Keratinocyte (primary cell): ENCODE results near the gene WARS2. TPM values are rescaled to one million over a fixed set of nuclear protein-coding genes. Genes with fewer than 3 reads are reported as not detected.
A peak's percentile ranks its signal among the peaks of the same experiment; 100 is the strongest.

ENCODE experiments used
- DNase-seq: peaks from one replicate; pipeline ENCODE4 v3.0.0-alpha.2; 2011; ENCODE audit warnings: low read depth, missing footprints, low spot score
- FAIRE-seq: peaks from 2 replicates; lab custom pipeline; 2011; peaks lifted over from hg19 to GRCh38; lab: Jason Lieb, UNC
- H2AFZ ChIP-seq: 2 replicates; pipeline ENCODE4 v1.6.0; 2012; ENCODE audit warnings: low read length, control low read depth, inconsistent platforms; ENCODE audit not compliant: control insufficient read depth
- H3K27ac ChIP-seq: 2 replicates; pipeline ENCODE4 v1.5.1; 2011; ENCODE audit warnings: low read length; ENCODE audit not compliant: control insufficient read depth, insufficient read depth
- H3K27me3 ChIP-seq: 3 replicates; pipeline ENCODE4 v1.6.0; 2011; ENCODE audit warnings: low read length; ENCODE audit not compliant: control insufficient read depth, insufficient read depth; ENCODE audit errors: extremely low read depth
- H3K36me3 ChIP-seq, 2 experiments: 2 replicates in 1 of 2; 3 replicates in 1 of 2; pipeline ENCODE4 v1.5.1; 2011; ENCODE audit warnings: low read length in 2 of 2, mild to moderate bottlenecking in 1 of 2; ENCODE audit not compliant: control insufficient read depth in 2 of 2, insufficient read depth in 2 of 2; ENCODE audit errors: extremely low read depth in 1 of 2
- H3K4me1 ChIP-seq: 3 replicates; pipeline ENCODE4 v1.5.1; 2011; ENCODE audit warnings: low read length; ENCODE audit not compliant: control insufficient read depth, insufficient read depth; ENCODE audit errors: extremely low read depth
- H3K4me2 ChIP-seq: 3 replicates; pipeline ENCODE4 v1.6.0; 2011; ENCODE audit warnings: low read depth, low read length; ENCODE audit not compliant: control insufficient read depth, insufficient read depth; ENCODE audit errors: extremely low read depth
- H3K4me3 ChIP-seq, 3 experiments: fragments of 200-600 bp in 1 of 3; sonication (generic) in 1 of 3; 2 replicates in 2 of 3; 3 replicates in 1 of 3; pipeline ENCODE4 v1.5.1; 2011 to 2016; ENCODE audit warnings: low read length in 3 of 3, mild to moderate bottlenecking in 3 of 3, control low read depth in 2 of 3, inconsistent platforms in 1 of 3, low read depth in 1 of 3, mixed read lengths in 1 of 3, mixed run types in 1 of 3, moderate library complexity in 1 of 3; ENCODE audit not compliant: control insufficient read depth in 2 of 3, insufficient read depth in 2 of 3; ENCODE audit errors: extremely low read depth in 1 of 3
- H3K79me2 ChIP-seq: 2 replicates; pipeline ENCODE4 v1.6.0; 2012; ENCODE audit warnings: low read length; ENCODE audit not compliant: control insufficient read depth, insufficient read depth
- H3K9ac ChIP-seq: 3 replicates; pipeline ENCODE4 v1.6.0; 2011; ENCODE audit warnings: low read length; ENCODE audit not compliant: control insufficient read depth, insufficient read depth; ENCODE audit errors: extremely low read depth
- H3K9me1 ChIP-seq: 3 replicates; pipeline ENCODE4 v1.6.0; 2011; ENCODE audit warnings: low read length; ENCODE audit not compliant: control insufficient read depth, insufficient read depth; ENCODE audit errors: extremely low read depth
- H3K9me3 ChIP-seq: 2 replicates; pipeline ENCODE4 v1.5.1; 2012; ENCODE audit warnings: low read depth, low read length; ENCODE audit not compliant: control insufficient read depth
- H4K20me1 ChIP-seq: 3 replicates; pipeline ENCODE4 v1.6.0; 2011; ENCODE audit warnings: low read length; ENCODE audit not compliant: control insufficient read depth, insufficient read depth; ENCODE audit errors: extremely low read depth
- EZH2 ChIP-seq: IDR thresholded peaks from one replicate; pipeline ENCODE4 v1.6.1; 2012; ENCODE audit warnings: inconsistent platforms, mild to moderate bottlenecking, low read length, moderate library complexity
- dilution Hi-C: fragments of 300-500 bp; cut with MboI; formaldehyde crosslinking; loops from one replicate; pipeline ENCODE4 v1.7.0; 2020; ENCODE audit warnings: low sequenced_read_pairs; ENCODE audit not compliant: extremely low pct_ligation_motif_present
- polyA plus RNA-seq, 5 experiments: library from polyadenylated mRNA; depleted of rRNA in 3 of 5; stranded (reverse) in 3 of 5; stranded (forward) in 1 of 5; unstranded in 1 of 5; fragments of >200 nt; gene quantifications; 1 replicate in 1 of 5; 2 replicates in 3 of 5; 3 replicates in 1 of 5; pipeline versions ENCODE4 v1.2.1 to v1.2.3, GENCODE V29; 2011 to 2012; ENCODE audit warnings: missing spikeins in 2 of 5, low read depth in 1 of 5, low replicate concordance in 1 of 5
- TF ChIP-seq, protein P1 (sequence below), 3 experiments: IDR thresholded peaks in 1 of 3; conservative IDR thresholded peaks in 1 of 3; optimal IDR thresholded peaks in 1 of 3; 2 replicates in 2 of 3; 3 replicates in 1 of 3; pipeline versions ENCODE3 to v1.5.1; 2011; ENCODE audit warnings: low read length in 3 of 3, mild to moderate bottlenecking in 3 of 3, moderate library complexity in 2 of 3, control low read depth in 1 of 3, inconsistent platforms in 1 of 3; ENCODE audit not compliant: insufficient read depth in 2 of 3; ENCODE audit errors: extremely low read depth in 1 of 3

WARS2 gene
- polyA plus RNA-seq, 1 donor (not counting 4 experiments of a cell fraction or from before 2014, with no cell fraction given) = 10.3 TPM

DNA sequence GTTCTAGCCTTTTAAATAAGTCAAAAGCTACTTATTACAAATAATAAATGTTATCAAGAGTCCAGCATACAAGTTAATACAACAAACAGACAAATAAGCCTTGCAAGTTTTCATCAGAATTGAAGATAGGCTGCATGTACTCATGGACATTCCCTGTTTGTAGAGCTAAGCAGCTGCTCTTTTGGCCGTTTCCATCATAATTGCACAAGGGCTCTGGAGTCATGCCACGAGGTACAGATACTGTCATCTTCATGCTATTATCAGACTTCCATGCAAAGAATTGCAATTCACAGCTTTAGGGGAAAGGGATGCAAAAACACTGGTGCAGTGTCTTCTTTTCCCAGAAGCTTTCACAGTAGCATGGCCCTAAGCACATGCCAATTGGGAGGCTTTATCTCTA is 99.5 kb downstream of the WARS2 start:
- Histone ChIP-seq H4K20me1 (no peaks in the 10 kb centered on the region), H3K4me3 (no peak overlapping the region), H3K79me2 (no peaks in the 10 kb centered on the region), H3K27ac (no peak overlapping the region), H3K9ac (no peak overlapping the region), H3K4me2 (no peak overlapping the region), H3K9me3 (no peaks in the 10 kb centered on the region), H3K36me3 (no peaks in the 10 kb centered on the region), H2AFZ (no peak overlapping the region), H3K9me1 (no peaks in the 10 kb centered on the region), H3K27me3 (no peaks in the 10 kb centered on the region), H3K4me1 (peaks cover 7% of the 10 kb centered on the region)
- TF ChIP-seq EZH2 = no peak
- TF ChIP-seq, protein P1, sequence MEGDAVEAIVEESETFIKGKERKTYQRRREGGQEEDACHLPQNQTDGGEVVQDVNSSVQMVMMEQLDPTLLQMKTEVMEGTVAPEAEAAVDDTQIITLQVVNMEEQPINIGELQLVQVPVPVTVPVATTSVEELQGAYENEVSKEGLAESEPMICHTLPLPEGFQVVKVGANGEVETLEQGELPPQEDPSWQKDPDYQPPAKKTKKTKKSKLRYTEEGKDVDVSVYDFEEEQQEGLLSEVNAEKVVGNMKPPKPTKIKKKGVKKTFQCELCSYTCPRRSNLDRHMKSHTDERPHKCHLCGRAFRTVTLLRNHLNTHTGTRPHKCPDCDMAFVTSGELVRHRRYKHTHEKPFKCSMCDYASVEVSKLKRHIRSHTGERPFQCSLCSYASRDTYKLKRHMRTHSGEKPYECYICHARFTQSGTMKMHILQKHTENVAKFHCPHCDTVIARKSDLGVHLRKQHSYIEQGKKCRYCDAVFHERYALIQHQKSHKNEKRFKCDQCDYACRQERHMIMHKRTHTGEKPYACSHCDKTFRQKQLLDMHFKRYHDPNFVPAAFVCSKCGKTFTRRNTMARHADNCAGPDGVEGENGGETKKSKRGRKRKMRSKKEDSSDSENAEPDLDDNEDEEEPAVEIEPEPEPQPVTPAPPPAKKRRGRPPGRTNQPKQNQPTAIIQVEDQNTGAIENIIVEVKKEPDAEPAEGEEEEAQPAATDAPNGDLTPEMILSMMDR (optimal IDR thresholded peaks at IDR 0.05 in 1 of 3, IDR thresholded peaks at IDR 0.05 in 1 of 3, conservative IDR thresholded peaks at IDR 0.05 in 1 of 3; ENCODE audit: extremely low read depth in 1 of 3, insufficient read depth in 2 of 3, low read length in 3 of 3) = no peak
- no peak for DNase-seq
- dilution Hi-C loops = no loop called here
- no peak for FAIRE-seq

DNA sequence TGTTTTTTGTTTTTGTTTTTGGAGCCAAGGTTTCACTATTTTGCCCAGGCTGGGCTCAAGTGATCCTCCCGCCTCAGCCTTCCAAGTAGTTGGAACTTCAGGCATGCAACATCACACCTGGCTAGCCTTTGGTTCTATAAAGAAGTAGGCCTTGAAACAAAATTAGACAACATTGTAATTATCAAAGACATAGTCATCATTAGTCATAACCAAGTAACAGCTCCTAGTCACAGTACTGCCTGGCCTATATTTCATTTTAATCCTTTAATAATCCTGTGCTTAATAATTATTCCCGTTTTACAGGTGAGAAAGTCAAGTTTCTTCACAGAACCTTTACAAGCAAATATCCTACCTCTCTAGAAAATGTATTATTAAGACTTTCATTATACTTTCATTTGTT is 100.0 kb downstream of the WARS2 start:
- Histone ChIP-seq H3K9ac (no peak overlapping the region), H3K36me3 (no peaks in the 10 kb centered on the region), H3K4me3 (no peak overlapping the region), H3K9me1 (no peaks in the 10 kb centered on the region), H3K4me2 (no peak overlapping the region), H3K4me1 (peaks cover 7% of the 10 kb centered on the region), H3K9me3 (no peaks in the 10 kb centered on the region), H3K27me3 (no peaks in the 10 kb centered on the region), H2AFZ (no peak overlapping the region), H3K27ac (no peak overlapping the region), H3K79me2 (no peaks in the 10 kb centered on the region), H4K20me1 (no peaks in the 10 kb centered on the region)
- peak; percentile 39 for FAIRE-seq
- DNase-seq = no peak
- dilution Hi-C loops = no loop called here
- no peak for TF ChIP-seq EZH2
- TF ChIP-seq, protein P1 (optimal IDR thresholded peaks at IDR 0.05 in 1 of 3, IDR thresholded peaks at IDR 0.05 in 1 of 3, conservative IDR thresholded peaks at IDR 0.05 in 1 of 3; ENCODE audit: extremely low read depth in 1 of 3, insufficient read depth in 2 of 3, low read length in 3 of 3) = no peak
